ENCODE data around the gene NCKAP5. TPM values are rescaled to one million over a fixed set of nuclear protein-coding genes. Genes with fewer than 3 reads are reported as not detected.
A peak's percentile ranks its signal among the peaks of the same experiment; 100 is the strongest.

NCKAP5 gene
- polyA plus RNA-seq, 4 donors: 3.1 to 8.4 (median 7.2) TPM

- DNase-seq (ENCODE audit: low read depth in 4 of 4, low spot score in 3 of 4): no peak
Observed at GRCh38 chr2:132936791-132937190, 631.5 kb downstream of the NCKAP5 start.

GRCh38 chr2:132936261-132936660 lies 632.0 kb downstream of the NCKAP5 start:
- DNase-seq (ENCODE audit: low read depth in 4 of 4, low spot score in 3 of 4): no peak

- DNase-seq (ENCODE audit: low read depth in 4 of 4, low spot score in 3 of 4): no peak
Observed at GRCh38 chr2:132929786-132930185, 638.5 kb downstream of the NCKAP5 start.

GRCh38 chr2:132923787-132924186 lies 644.5 kb downstream of the NCKAP5 start:
- no peak for DNase-seq (ENCODE audit: low read depth in 4 of 4, low spot score in 3 of 4)

- no peak for DNase-seq (ENCODE audit: low read depth in 4 of 4, low spot score in 3 of 4)
Observed at GRCh38 chr2:132915812-132916549, 652.3 kb downstream of the NCKAP5 start.

- peak; percentile 18 to 73 (median 32) for DNase-seq (ENCODE audit: low read depth in 4 of 4, low spot score in 3 of 4)
Observed at GRCh38 chr2:132911726-132912724, 656.2 kb downstream of the NCKAP5 start.

- no peak for DNase-seq (ENCODE audit: low read depth in 4 of 4, low spot score in 3 of 4)
Observed at GRCh38 chr2:132910432-132910831, 657.8 kb downstream of the NCKAP5 start.

- DNase-seq (ENCODE audit: low read depth in 4 of 4, low spot score in 3 of 4): no peak
Observed at GRCh38 chr2:132909427-132909826, 658.8 kb downstream of the NCKAP5 start.

- DNase-seq (ENCODE audit: low read depth in 4 of 4, low spot score in 3 of 4): no peak
Observed at GRCh38 chr2:132904142-132904842, 664.0 kb downstream of the NCKAP5 start.

GRCh38 chr2:132902626-132903025 lies 665.6 kb downstream of the NCKAP5 start:
- DNase-seq (ENCODE audit: low read depth in 4 of 4, low spot score in 3 of 4): no peak

- DNase-seq (ENCODE audit: low read depth in 4 of 4, low spot score in 3 of 4): no peak
Observed at GRCh38 chr2:132901661-132902060, 666.6 kb downstream of the NCKAP5 start.

- DNase-seq (ENCODE audit: low read depth in 4 of 4, low spot score in 3 of 4): no peak
Observed at GRCh38 chr2:132897111-132897510, 671.2 kb downstream of the NCKAP5 start.

GRCh38 chr2:132896073-132896472 lies 672.2 kb downstream of the NCKAP5 start:
- no peak for DNase-seq (ENCODE audit: low read depth in 4 of 4, low spot score in 3 of 4)

GRCh38 chr2:132891498-132891897 lies 676.8 kb downstream of the NCKAP5 start:
- DNase-seq (ENCODE audit: low read depth in 4 of 4, low spot score in 3 of 4): no peak

- DNase-seq (ENCODE audit: low read depth in 4 of 4, low spot score in 3 of 4): no peak
Observed at GRCh38 chr2:132886574-132886973, 681.7 kb downstream of the NCKAP5 start.

- DNase-seq (ENCODE audit: low read depth in 4 of 4, low spot score in 3 of 4): no peak
Observed at GRCh38 chr2:132884705-132885104, 683.6 kb downstream of the NCKAP5 start.

GRCh38 chr2:132884292-132884691 lies 684.0 kb downstream of the NCKAP5 start:
- no peak for DNase-seq (ENCODE audit: low read depth in 4 of 4, low spot score in 3 of 4)

- no peak for DNase-seq (ENCODE audit: low read depth in 4 of 4, low spot score in 3 of 4)
Observed at GRCh38 chr2:132883430-132883829, 684.8 kb downstream of the NCKAP5 start.

GRCh38 chr2:132881546-132881945 lies 686.7 kb downstream of the NCKAP5 start:
- no peak for DNase-seq (ENCODE audit: low read depth in 4 of 4, low spot score in 3 of 4)

- DNase-seq (ENCODE audit: low read depth in 4 of 4, low spot score in 3 of 4): no peak
Observed at GRCh38 chr2:132877923-132878322, 690.3 kb downstream of the NCKAP5 start.
